Erythroblast (primary cell): ENCODE results near the gene HAPSTR1.

Experiments used
- GATA1 ChIP-seq: IDR thresholded peaks from 2 replicates; pipeline ENCODE4 v1.6.1; 2011; ENCODE audit warnings: low read depth, mild to moderate bottlenecking, control low read depth, low read length, moderate library complexity
- POLR2A ChIP-seq: IDR thresholded peaks from 2 replicates; pipeline ENCODE4 v1.6.1; 2011; ENCODE audit warnings: mild to moderate bottlenecking, low read length

DNA sequence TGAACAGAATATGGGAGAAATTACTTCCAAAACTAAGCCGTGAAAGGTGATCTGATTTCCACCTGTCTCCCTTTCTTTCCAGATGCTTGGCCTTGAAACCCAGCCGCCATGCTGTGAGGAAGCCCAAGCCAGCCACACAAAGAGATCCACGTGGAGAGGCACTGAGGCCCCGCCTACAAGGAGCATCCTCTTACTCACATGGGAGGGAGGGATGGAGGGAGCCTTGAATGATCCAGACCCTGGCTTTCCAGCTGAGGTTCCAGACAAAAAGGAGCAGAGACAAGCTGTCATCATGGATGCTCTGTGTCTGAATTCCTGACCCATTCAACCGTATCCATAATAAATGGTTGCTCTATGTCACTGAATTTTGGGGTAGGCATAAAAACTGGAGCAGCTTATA is 48.9 kb upstream of the HAPSTR1 start:
- TF ChIP-seq POLR2A, result no peak
- TF ChIP-seq GATA1, result no peak
